WTC11 (cell line): ENCODE measurements around the gene KAT7. TPM values are rescaled to one million over a fixed set of nuclear protein-coding genes. Genes with fewer than 3 reads are reported as not detected.

Experiments
- ATAC-seq: fragments of 200-7000 bp; cut with Tn5 transposase; 2 replicates; pipeline ENCODE4 v1.10.0; 2021; ENCODE audit warnings: mild to moderate bottlenecking, moderate library complexity
- CTCF ChIA-PET: fragments of 300-600 bp; sonication (Branson Sonifier 250); formaldehyde crosslinking; loops from one replicate; lab custom pipeline; 2021; ENCODE audit warnings: antibody characterized with exemption; lab: Charles Lee
- POLR2A ChIA-PET: fragments of 350-600 bp; sonication (Branson Sonifier 250); formaldehyde crosslinking; loops from one replicate; lab custom pipeline; 2021; ENCODE audit warnings: antibody characterized with exemption; lab: Charles Lee
- DNase-seq: peaks from one replicate; pipeline ENCODE4 v3.0.0; 2021; ENCODE audit warnings: low spot score
- H3K27ac Mint-ChIP-seq: 2 replicates; pipeline ENCODE4 v1.8.0; 2021; ENCODE audit warnings: mixed read lengths
- H3K27me3 Mint-ChIP-seq: 2 replicates; pipeline ENCODE4 v1.8.0; 2021; ENCODE audit warnings: low read depth, mild to moderate bottlenecking, moderate library complexity, mixed read lengths
- H3K36me3 Mint-ChIP-seq: 2 replicates; pipeline ENCODE4 v1.8.0; 2021; ENCODE audit warnings: mixed read lengths
- H3K4me1 Mint-ChIP-seq: 2 replicates; pipeline ENCODE4 v1.8.0; 2022; ENCODE audit warnings: mixed read lengths
- H3K4me3 Mint-ChIP-seq: 2 replicates; pipeline ENCODE4 v1.8.0; 2021; ENCODE audit warnings: mild to moderate bottlenecking, moderate library complexity, mixed read lengths
- H3K9me3 Mint-ChIP-seq: 2 replicates; pipeline ENCODE4 v1.8.0; 2021; ENCODE audit warnings: mixed read lengths
- ARID4B ChIP-seq: sonication (generic); formaldehyde crosslinking; IDR thresholded peaks from 2 replicates; pipeline ENCODE4 v1.8.0; 2023; ENCODE audit warnings: missing genetic modification reagents, mild to moderate bottlenecking, borderline replicate concordance
- ATF1 ChIP-seq: sonication (generic); formaldehyde crosslinking; IDR thresholded peaks from 2 replicates; pipeline ENCODE4 v1.8.1; 2023; ENCODE audit warnings: mild to moderate bottlenecking, moderate library complexity, missing genetic modification reagents
- E2F1 ChIP-seq: sonication (generic); formaldehyde crosslinking; IDR thresholded peaks from 2 replicates; pipeline ENCODE4 v1.8.0; 2022; ENCODE audit warnings: mild to moderate bottlenecking, missing genetic modification reagents
- ELF4 ChIP-seq: sonication (generic); formaldehyde crosslinking; IDR thresholded peaks from 2 replicates; pipeline ENCODE4 v1.8.1; 2022; ENCODE audit warnings: low read depth, mild to moderate bottlenecking, moderate library complexity, missing genetic modification reagents
- ESRRA ChIP-seq: sonication (generic); formaldehyde crosslinking; IDR thresholded peaks from 2 replicates; pipeline ENCODE4 v1.8.1; 2022; ENCODE audit warnings: mild to moderate bottlenecking, missing genetic modification reagents, borderline replicate concordance
- GTF2I ChIP-seq: fragments of 250-450 bp; sonication (Bioruptor Pico); conservative IDR thresholded peaks from 2 replicates; pipeline ENCODE4 v1.4.0; 2021; ENCODE audit warnings: mild to moderate bottlenecking
- IRF1 ChIP-seq: sonication (generic); formaldehyde crosslinking; IDR thresholded peaks from 2 replicates; pipeline ENCODE4 v1.8.0; 2023; ENCODE audit warnings: missing genetic modification reagents
- MYBL2 ChIP-seq: sonication (generic); formaldehyde crosslinking; IDR thresholded peaks from 2 replicates; pipeline ENCODE4 v1.8.1; 2023; ENCODE audit warnings: mild to moderate bottlenecking, moderate library complexity, missing genetic modification reagents
- NR3C1 ChIP-seq: sonication (generic); formaldehyde crosslinking; conservative IDR thresholded peaks from 2 replicates; pipeline ENCODE4 v1.8.1; 2023; ENCODE audit warnings: low read depth, mild to moderate bottlenecking, missing genetic modification reagents
- PRDM15 ChIP-seq: sonication (generic); formaldehyde crosslinking; IDR thresholded peaks from 2 replicates; pipeline ENCODE4 v1.8.0; 2022; ENCODE audit warnings: missing genetic modification reagents
- PREB ChIP-seq: sonication (generic); formaldehyde crosslinking; IDR thresholded peaks from 2 replicates; pipeline ENCODE4 v1.8.1; 2022; ENCODE audit warnings: mild to moderate bottlenecking, missing genetic modification reagents, moderate library complexity, borderline replicate concordance
- PRRX2 ChIP-seq: fragments of 250-450 bp; sonication (Bioruptor Pico); IDR thresholded peaks from 2 replicates; pipeline ENCODE4 v1.8.0; 2021; ENCODE audit warnings: mild to moderate bottlenecking
- RELA ChIP-seq: sonication (generic); formaldehyde crosslinking; IDR thresholded peaks from 2 replicates; pipeline ENCODE4 v1.8.1; 2022; ENCODE audit warnings: missing genetic modification reagents, mild to moderate bottlenecking, borderline replicate concordance
- SMAD3 ChIP-seq: sonication (generic); formaldehyde crosslinking; IDR thresholded peaks from 2 replicates; pipeline ENCODE4 v1.8.0; 2022; ENCODE audit warnings: missing genetic modification reagents, mild to moderate bottlenecking, borderline replicate concordance
- STAT6 ChIP-seq: sonication (generic); formaldehyde crosslinking; conservative IDR thresholded peaks from 2 replicates; pipeline ENCODE4 v1.8.1; 2023; ENCODE audit warnings: mild to moderate bottlenecking, low read depth, missing genetic modification reagents, moderate library complexity
- ZNF425 ChIP-seq: fragments of 250-450 bp; sonication (Bioruptor Pico); conservative IDR thresholded peaks from 2 replicates; pipeline ENCODE4 v1.9.0; 2021; ENCODE audit warnings: mild to moderate bottlenecking
- total RNA-seq: library from RNA; stranded (reverse); gene quantifications from 3 replicates; pipeline ENCODE4 v1.2.3, GENCODE V29; 2021

KAT7 gene
- total RNA-seq, 1 experiment from 2014 or later: 199 TPM

GRCh38 chr17:49798182-49798581, 9.7 kb downstream of the KAT7 start:
- peaks cover 68% of the 10 kb centered on the region for H3K36me3 Mint-ChIP-seq
- ChIA-PET CTCF (interaction anchor here (1.7 kb wide), 1 partner anchor 54 kb away, joined by 6 read pairs; no protein-coding TSS in a partner anchor), POLR2A (interaction anchor here (1.6 kb wide), 1 partner anchor 18 kb away, joined by 3 read pairs; no protein-coding TSS in a partner anchor)
- TF ChIP-seq ARID4B: no peak
- H3K27me3 Mint-ChIP-seq: no peaks in the 10 kb centered on the region
- no peak overlapping the region for H3K27ac Mint-ChIP-seq
- DNase-seq: no peak
- H3K4me1 Mint-ChIP-seq: peaks cover 6% of the 10 kb centered on the region
- 0 out of 2 replicates have a peak, but pooled peaks cover 4% of the 10 kb centered on the region for H3K9me3 Mint-ChIP-seq
- no peak for ATAC-seq
- no peak overlapping the region for H3K4me3 Mint-ChIP-seq

GRCh38 chr17:49798738-49799137, 10.3 kb downstream of the KAT7 start:
- Mint-ChIP-seq H3K27ac (no peak overlapping the region), H3K27me3 (no peaks in the 10 kb centered on the region), H3K9me3 (0 out of 2 replicates have a peak, but pooled peaks cover 4% of the 10 kb centered on the region)
- POLR2A ChIA-PET: interaction anchor here (1.6 kb wide), 1 partner anchor 17 kb away, joined by 3 read pairs; no protein-coding TSS in a partner anchor
- TF ChIP-seq PREB (CRISPR knock-in tag) (no peak), RELA (no peak), E2F1 (CRISPR knock-in tag) (no peak), PRDM15 (no peak), IRF1 (CRISPR knock-in tag) (no peak), ZNF425 (CRISPR knock-in tag) (no peak), ELF4 (no peak), MYBL2 (no peak), ATF1 (CRISPR knock-in tag) (no peak), GTF2I (no peak), SMAD3 (CRISPR knock-in tag) (no peak), ESRRA (CRISPR knock-in tag) (no peak), NR3C1 (CRISPR knock-in tag) (no peak), STAT6 (CRISPR knock-in tag) (no peak), PRRX2 (no peak)
- TF ChIP-seq, all 79 proteins: peak for 0
- Mint-ChIP-seq H3K4me1 (peaks cover 6% of the 10 kb centered on the region), H3K36me3 (peaks cover 66% of the 10 kb centered on the region), H3K4me3 (no peak overlapping the region)
- CTCF ChIA-PET: interaction anchor here (1.7 kb wide), 1 partner anchor 53 kb away, joined by 6 read pairs; no protein-coding TSS in a partner anchor
- DNase-seq (no peak), ATAC-seq (no peak)
